HCT116 (cell line): ENCODE data around the gene PIEZO2.

Experiments
- EGR1 ChIP-seq: IDR thresholded peaks from 2 replicates; pipeline ENCODE4 v1.6.1; 2012; ENCODE audit warnings: low read depth
- EZH2 ChIP-seq: fragments of 200-600 bp; sonication (generic); IDR thresholded peaks from 2 replicates; pipeline ENCODE4 v1.6.1; 2017; ENCODE audit warnings: antibody characterized with exemption, mixed run types
- EZH2phosphoT487 ChIP-seq: fragments of 200-600 bp; IDR thresholded peaks from 2 replicates; pipeline ENCODE4 v1.6.1; 2018; ENCODE audit warnings: antibody characterized with exemption, borderline replicate concordance
- FOSL1 ChIP-seq: IDR thresholded peaks from 2 replicates; pipeline ENCODE4 v1.6.1; 2012; ENCODE audit warnings: low read depth
- POLR2A ChIP-seq: IDR thresholded peaks from 2 replicates; pipeline ENCODE4 v1.7.0; 2011; ENCODE audit warnings: borderline replicate concordance; ENCODE audit not compliant: insufficient read depth, insufficient read length; ENCODE audit errors: extremely low read depth
- RAD21 ChIP-seq: IDR thresholded peaks from 2 replicates; pipeline ENCODE4 v1.6.1; 2012; ENCODE audit warnings: low read depth, mild to moderate bottlenecking
- SP1 ChIP-seq: IDR thresholded peaks from 2 replicates; pipeline ENCODE4 v1.6.1; 2012; ENCODE audit warnings: low read depth
- SRF ChIP-seq: IDR thresholded peaks from 2 replicates; pipeline ENCODE4 v1.6.1; 2012; ENCODE audit warnings: low read depth
- TCF7L2 ChIP-seq: IDR thresholded peaks from 2 replicates; pipeline ENCODE4 v1.7.0; 2011; ENCODE audit warnings: borderline replicate concordance, inconsistent platforms; ENCODE audit not compliant: insufficient read depth, insufficient read length; ENCODE audit errors: extremely low read depth
- ZNF274 ChIP-seq: fragments of 200-500 bp; sonication (Bioruptor generic); IDR thresholded peaks from 2 replicates; pipeline ENCODE4 v1.6.1; 2014; ENCODE audit warnings: mild to moderate bottlenecking, low read depth, low read length, inconsistent platforms
- TF ChIP-seq, protein P1 (sequence below), 3 experiments: fragments of 200-600 bp in 1 of 3; sonication (generic) in 1 of 3; IDR thresholded peaks in 2 of 3; conservative IDR thresholded peaks in 1 of 3; 2 replicates each; pipeline ENCODE4 v1.5.1; 2012 to 2017; ENCODE audit warnings: low read depth in 2 of 3, low read length in 2 of 3, antibody characterized with exemption in 1 of 3, borderline replicate concordance in 1 of 3, control low read depth in 1 of 3, mild to moderate bottlenecking in 1 of 3, mixed read lengths in 1 of 3, mixed run types in 1 of 3, moderate library complexity in 1 of 3; ENCODE audit not compliant: insufficient read depth in 1 of 3
- TF ChIP-seq, protein P2 (sequence below): IDR thresholded peaks from 2 replicates; pipeline ENCODE4 v1.6.1; 2012
- TF ChIP-seq, protein P3 (sequence below): IDR thresholded peaks from 2 replicates; pipeline ENCODE4 v1.6.1; 2012

DNA sequence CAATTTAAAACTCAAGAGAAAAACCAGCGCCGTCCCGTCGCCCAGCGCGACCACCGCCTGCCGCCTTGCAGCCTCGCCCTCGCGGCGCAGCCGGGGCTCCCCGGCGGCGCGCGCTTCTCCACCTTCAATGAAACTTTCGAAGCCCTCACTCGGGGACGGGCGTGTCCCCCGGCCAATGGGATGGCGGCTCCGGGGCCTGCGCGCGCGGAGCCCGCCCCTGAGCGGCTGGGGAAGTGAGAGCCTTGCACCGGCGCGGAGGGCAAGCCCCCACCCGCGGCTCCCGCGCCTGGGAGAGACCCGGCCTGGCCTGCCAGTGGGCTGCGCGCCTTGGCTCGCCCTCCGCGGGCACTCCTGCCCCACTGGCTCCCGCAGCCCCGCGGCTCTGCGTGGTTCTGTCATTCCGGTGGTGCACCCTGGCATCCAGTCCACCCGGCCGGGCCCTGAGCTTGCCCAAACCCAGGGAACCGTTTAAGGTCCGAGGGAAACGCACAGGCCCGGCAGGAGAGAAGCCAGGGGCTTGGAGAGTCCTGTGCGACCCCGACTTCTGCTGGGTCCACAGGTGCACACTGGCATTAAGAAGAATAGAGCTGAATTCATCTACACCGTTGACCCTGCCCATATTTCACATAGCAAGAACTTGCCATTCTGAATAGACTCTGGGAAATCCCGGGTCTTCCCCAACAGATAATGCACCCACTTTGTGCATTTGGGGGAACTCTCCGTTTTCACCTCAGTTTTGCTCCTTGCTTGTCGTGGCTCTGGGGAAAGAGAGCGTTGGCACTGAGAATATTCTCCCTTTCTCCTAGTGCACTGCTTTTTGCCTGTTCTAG, at the start of gene PIEZO2:
- TF ChIP-seq ZNF274 (no peak), RAD21 (no peak), POLR2A (no peak), SRF (no peak), SP1 (no peak), FOSL1 (no peak), EZH2 (no peak), TCF7L2 (no peak), EGR1 (no peak), EZH2phosphoT487 (no peak)
- TF ChIP-seq, protein P1, sequence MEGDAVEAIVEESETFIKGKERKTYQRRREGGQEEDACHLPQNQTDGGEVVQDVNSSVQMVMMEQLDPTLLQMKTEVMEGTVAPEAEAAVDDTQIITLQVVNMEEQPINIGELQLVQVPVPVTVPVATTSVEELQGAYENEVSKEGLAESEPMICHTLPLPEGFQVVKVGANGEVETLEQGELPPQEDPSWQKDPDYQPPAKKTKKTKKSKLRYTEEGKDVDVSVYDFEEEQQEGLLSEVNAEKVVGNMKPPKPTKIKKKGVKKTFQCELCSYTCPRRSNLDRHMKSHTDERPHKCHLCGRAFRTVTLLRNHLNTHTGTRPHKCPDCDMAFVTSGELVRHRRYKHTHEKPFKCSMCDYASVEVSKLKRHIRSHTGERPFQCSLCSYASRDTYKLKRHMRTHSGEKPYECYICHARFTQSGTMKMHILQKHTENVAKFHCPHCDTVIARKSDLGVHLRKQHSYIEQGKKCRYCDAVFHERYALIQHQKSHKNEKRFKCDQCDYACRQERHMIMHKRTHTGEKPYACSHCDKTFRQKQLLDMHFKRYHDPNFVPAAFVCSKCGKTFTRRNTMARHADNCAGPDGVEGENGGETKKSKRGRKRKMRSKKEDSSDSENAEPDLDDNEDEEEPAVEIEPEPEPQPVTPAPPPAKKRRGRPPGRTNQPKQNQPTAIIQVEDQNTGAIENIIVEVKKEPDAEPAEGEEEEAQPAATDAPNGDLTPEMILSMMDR (IDR thresholded peaks at IDR 0.05 in 2 of 3, conservative IDR thresholded peaks at IDR 0.05 in 1 of 3; ENCODE audit: borderline replicate concordance in 1 of 3, insufficient read depth in 1 of 3, low read depth in 2 of 3, low read length in 2 of 3): no peak
- TF ChIP-seq, protein P2, sequence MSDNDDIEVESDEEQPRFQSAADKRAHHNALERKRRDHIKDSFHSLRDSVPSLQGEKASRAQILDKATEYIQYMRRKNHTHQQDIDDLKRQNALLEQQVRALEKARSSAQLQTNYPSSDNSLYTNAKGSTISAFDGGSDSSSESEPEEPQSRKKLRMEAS: no peak
- TF ChIP-seq, protein P3, sequence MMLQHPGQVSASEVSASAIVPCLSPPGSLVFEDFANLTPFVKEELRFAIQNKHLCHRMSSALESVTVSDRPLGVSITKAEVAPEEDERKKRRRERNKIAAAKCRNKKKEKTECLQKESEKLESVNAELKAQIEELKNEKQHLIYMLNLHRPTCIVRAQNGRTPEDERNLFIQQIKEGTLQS: no peak
